Measurements from ENCODE around the gene DPP7.

DNA sequence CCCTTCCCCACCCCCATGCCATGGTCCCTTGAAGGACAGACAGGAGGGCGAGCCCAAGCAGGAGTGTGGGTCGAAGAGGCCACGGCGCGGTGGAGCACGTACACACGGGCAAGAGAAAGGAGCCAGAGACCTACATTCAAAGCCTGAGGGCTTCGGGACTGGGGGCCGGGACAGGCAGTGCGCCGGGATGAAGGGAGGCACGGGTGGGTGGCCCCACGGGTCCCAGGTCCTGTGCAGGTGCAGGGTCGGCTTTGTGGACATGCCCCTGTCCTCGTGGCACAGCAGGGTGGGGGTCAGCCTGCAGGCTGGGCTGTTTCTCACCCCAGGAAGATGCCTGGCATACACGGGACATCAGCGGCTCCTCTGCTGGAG is 45.5 kb upstream of the DPP7 start:
- TF ChIP-seq, protein P1, sequence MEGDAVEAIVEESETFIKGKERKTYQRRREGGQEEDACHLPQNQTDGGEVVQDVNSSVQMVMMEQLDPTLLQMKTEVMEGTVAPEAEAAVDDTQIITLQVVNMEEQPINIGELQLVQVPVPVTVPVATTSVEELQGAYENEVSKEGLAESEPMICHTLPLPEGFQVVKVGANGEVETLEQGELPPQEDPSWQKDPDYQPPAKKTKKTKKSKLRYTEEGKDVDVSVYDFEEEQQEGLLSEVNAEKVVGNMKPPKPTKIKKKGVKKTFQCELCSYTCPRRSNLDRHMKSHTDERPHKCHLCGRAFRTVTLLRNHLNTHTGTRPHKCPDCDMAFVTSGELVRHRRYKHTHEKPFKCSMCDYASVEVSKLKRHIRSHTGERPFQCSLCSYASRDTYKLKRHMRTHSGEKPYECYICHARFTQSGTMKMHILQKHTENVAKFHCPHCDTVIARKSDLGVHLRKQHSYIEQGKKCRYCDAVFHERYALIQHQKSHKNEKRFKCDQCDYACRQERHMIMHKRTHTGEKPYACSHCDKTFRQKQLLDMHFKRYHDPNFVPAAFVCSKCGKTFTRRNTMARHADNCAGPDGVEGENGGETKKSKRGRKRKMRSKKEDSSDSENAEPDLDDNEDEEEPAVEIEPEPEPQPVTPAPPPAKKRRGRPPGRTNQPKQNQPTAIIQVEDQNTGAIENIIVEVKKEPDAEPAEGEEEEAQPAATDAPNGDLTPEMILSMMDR (IDR thresholded peaks at IDR 0.05), result no peak
- no peak for TF ChIP-seq POLR2A (IDR thresholded peaks at IDR 0.05)

Measured in sigmoid colon (tissue), 3 donors.